ENCODE data around the gene CCDC92. TPM values are rescaled to one million over a fixed set of nuclear protein-coding genes. Genes with fewer than 3 reads are reported as not detected.
A peak's percentile ranks its signal among the peaks of the same experiment; 100 is the strongest.

Gene CCDC92
- total RNA-seq, 1 experiment from 2014 or later, result 8.3 TPM

- no peak for DNase-seq (ENCODE audit: low read depth)
Measured at GRCh38 chr12:124002021-124002644, 29.5 kb upstream of the CCDC92 start.

- DNase-seq (ENCODE audit: low read depth), result no peak
Measured at GRCh38 chr12:124001343-124001742, 28.7 kb upstream of the CCDC92 start.

GRCh38 chr12:124000111-124000510 lies 27.5 kb upstream of the CCDC92 start:
- DNase-seq (ENCODE audit: low read depth), result no peak

DNA sequence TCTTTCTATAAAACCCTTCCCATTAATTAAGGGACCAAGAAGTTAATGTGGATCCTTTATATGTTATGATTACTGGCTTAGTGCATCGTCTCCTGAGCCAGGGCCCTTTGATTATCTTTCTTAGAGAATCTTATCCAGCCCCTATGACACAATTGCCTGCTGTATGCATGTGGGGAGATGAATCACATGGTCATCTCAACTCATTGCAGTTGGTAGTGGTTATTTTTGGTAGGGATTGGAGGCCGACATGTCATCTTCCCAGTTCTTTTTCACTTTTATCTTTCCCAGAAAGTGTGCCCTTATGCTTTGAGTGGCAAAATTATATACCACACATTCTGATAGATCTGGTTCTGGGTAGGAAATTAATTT lies 26.3 kb upstream of the CCDC92 start:
- DNase-seq (ENCODE audit: low read depth), result no peak

- DNase-seq (ENCODE audit: low read depth), result no peak
Measured at GRCh38 chr12:123998344-123998990, 25.8 kb upstream of the CCDC92 start.

DNA sequence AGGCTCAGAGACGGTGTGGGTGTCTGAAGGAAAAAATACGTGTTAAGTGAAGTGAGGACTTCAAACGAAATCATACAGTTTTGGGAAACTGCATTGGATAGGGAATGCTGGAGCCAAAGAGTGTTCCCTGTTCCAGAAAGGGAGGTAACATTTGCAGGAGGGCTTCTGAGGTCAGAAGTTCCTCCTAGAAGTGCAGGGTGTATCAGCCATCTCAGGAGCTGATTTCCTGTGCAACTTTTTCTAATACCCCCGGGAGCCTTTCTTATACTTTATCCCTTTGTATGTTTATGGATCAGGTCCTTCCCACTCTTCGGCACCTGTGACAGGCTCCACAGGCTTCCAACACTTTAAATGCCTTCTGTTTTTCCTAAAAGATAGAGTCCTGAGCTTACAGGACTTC lies 25.3 kb upstream of the CCDC92 start:
- DNase-seq (ENCODE audit: low read depth), result no peak

GRCh38 chr12:123997033-123997822 lies 24.6 kb upstream of the CCDC92 start:
- no peak for DNase-seq (ENCODE audit: low read depth)

DNA sequence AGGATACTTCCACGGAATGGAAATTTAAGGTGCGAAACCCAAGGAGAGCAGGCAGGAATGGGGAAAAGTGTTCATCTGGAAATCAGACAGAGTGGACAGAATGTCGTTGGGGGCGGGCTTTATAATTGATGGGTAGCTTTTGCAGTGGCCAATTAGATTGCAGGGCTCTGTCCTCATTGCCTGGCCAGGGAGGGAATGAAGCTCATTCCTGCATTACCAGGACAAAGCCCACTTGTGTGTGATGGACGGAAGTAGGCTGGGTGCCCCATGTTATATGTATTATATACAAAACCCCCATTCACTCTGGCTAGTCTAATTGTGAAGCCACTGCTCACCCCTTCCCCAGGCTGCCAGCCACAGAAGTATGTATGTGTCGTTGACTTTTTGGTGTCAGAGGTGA lies 23.9 kb upstream of the CCDC92 start:
- peak; percentile 34 for DNase-seq (ENCODE audit: low read depth)

DNA sequence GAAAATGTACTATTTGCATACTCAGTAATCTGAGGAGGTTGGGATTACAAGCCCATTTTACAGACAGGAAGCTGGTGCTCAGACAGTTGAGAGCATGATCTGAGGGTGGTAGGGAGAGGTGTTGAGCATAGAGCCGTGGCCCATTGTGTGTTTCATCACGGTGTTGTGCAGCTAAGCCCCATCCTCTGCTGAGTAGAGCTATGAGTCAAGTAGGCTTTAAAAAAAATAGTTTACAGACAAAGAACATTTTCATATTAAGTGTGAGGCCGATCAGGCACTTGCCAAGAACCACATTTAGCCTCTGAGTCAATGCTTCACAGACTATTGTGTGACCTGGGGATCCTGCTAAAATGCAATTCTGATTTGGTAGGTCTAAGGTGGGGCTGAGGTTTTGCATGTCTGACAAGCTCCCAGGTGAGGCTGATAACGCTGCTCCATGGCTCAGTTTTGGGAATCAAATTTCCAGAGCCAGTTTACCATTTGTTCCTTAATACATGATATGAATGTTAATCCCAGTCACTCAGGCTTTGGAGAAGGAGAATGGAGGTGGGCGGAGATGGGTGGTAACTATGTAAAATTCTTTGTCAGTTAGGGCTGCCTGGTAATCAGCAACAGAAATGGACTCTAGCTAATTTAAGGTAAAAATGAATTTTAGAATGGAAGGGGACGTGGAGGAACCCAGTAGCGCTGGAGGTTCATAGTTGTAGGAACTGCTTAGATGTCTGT lies 22.6 kb upstream of the CCDC92 start:
- DNase-seq (ENCODE audit: low read depth), result peak; percentile 18

DNA sequence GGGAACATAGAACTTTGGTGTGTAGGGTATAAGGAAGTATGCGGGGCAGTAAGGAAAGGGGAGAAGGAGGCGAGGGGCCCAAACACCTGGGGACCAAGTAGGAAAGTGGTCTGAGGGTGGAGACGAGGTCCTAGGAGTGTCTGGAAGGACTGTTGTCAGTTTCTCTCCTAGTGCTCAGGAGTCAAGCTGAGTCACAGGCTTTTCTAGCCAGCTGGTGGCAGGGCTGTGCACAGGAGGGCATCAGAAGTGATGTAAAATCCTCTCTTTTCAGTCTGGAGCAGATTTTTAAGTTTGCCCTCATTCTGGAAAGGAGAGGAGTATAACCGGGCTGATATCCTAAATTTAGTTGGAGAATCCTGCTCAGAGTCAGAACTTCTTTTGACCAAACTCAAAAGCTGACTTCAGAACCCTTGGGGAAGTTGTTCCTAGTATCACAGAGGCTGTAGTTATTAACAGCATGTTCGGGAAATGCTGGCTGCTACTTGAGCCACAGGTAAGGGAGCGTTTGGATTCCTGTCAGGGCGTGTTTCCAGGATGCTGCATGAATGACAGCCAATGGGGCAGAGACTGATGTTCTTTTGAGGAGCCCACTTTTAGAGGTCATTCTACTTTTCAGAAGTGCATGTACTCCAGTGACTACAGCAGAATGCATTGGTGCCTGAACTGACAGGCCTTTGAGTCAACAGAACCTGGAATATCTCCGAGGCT lies 19.6 kb upstream of the CCDC92 start:
- DNase-seq (ENCODE audit: low read depth), result no peak

- no peak for DNase-seq (ENCODE audit: low read depth)
Measured at GRCh38 chr12:123991372-123991951, 18.8 kb upstream of the CCDC92 start.

DNA sequence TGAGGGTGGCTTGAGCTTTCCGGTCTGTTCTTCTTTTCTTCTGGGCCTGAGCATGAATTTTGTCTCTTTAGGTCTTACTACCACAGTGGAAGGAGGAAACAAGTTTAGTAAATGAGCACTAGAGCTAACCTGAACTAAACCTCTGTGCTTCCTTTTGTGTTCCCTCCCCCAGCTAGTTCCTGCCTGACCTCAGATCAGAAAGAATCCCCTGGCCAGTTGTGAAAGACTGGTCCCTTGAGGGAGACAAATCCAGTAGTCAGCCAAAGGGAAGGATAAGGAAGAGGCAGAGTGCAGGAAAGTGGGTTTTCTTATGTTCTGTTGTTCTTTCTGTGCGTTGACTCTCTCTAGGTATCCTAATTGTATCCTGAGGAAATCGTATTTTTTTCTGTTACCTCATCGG lies 17.9 kb upstream of the CCDC92 start:
- DNase-seq (ENCODE audit: low read depth), result no peak

DNA sequence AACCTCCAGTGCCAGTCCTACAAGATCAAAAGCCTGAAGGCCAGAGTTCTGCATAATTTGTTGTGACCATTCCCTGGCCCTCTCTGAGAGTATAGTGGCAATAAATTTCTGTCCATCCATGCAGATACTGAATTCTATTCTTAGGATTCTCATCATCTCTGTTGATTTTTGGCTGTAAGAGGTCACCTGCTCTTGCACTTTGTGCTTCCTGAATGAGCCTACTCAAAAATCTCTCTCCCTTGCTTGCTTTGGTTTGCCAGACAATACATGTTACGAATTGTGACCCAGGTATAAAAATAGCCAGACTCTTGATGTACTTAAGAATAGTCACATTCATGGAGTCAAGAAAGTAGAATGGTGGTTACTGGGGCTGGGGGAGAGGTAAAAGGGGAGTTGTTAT lies 17.1 kb upstream of the CCDC92 start:
- DNase-seq (ENCODE audit: low read depth), result no peak

DNA sequence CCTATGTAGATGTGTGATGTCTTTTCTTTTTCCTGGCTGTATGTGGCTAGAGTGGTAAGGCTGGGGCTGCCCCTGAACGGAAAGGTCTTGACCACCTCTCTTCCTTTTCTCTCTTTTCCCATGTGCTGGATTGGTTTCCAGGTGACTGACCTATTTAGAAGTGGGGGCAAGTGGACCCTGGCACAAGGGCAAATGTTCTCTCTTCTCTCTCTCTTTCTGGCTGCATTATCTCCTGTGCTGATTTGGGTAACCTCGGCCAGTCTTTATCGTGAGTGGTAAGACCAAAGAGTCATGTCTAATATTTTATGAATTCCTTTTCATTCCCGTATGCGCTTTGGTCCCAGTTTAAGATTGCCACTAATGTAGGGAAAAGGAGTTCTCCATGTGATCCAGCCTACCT lies 16.5 kb upstream of the CCDC92 start:
- no peak for DNase-seq (ENCODE audit: low read depth)

GRCh38 chr12:123987022-123987421 lies 14.4 kb upstream of the CCDC92 start:
- DNase-seq (ENCODE audit: low read depth), result no peak

DNA sequence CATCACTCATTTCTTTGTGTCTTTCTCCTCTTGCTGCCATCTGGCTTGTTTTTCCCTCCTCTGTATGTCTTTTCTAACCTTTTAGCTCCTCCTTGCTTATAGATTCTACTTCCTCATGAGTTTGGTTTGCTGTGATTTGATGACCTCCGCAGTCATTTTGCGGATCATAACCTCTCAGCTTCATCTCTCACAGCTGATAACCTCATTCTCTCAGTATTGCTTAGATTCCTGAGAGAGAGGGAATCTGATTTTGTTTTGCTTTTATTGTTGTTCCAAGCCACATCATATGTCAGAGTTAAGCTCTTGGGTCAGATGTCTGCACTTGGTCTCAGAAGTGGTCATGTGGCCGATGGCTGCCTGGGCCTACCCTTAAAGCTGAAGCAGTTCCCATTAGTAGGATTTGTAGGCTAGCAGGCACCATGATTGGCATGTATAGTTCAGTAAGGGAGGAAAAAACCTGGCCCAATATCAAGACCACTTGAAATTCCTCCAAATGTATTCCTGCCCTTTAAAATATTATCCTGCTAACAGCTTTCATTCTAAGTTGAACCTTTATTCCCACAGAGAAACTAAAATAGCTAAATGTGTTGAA lies 13.8 kb upstream of the CCDC92 start:
- DNase-seq (ENCODE audit: low read depth), result no peak

DNA sequence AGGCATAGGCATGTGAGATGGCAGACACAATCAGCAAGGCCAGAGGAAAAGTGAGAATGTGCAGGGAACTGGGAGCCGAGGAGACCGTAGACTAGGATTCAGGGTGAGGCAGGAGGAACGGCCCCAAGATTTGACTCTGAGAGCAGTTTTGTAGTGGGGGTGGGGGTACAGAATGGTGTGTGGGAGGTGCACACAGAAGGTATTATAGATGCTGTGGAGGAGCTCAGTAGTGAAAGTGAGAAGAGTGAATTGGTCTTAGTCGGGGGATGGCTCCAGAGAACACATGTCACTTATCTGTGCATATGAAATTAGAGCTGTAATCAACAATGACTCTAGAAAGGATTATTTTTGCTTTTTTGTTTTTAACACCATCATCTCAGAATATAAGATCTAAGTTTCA lies 12.3 kb upstream of the CCDC92 start:
- no peak for DNase-seq (ENCODE audit: low read depth)

DNA sequence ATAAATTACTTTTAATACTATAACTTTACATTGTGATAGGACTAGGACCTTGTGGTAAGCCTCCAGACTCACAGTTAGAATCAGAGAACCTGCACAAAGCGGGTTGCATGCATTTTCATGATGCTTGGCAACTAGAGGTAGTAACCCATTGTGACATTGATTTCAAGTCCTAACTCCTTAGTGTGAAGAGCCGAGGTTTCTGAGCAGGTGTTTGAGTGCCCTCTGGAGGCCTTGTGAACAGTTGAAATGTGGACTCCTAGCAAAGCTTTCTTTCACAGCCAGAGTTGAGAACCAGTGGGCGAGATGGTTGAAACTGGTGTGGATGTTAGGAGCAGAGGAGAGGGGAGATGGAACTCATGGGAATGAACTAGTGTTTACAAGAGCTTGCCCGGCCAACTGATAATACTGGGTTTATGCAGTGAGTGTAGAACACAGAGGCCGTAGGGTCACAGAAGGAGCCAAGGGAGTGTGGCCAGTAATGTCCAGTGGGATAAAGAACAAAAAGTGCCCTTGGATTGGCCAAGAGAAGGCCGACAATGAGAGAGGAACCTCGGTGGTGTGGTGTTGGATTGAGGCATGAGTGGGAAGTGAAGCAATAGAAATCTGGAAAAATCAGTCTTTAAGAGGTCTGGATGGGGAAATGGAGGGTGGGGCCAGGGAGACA lies 11.3 kb upstream of the CCDC92 start:
- peak; percentile 55 for DNase-seq (ENCODE audit: low read depth)

DNA sequence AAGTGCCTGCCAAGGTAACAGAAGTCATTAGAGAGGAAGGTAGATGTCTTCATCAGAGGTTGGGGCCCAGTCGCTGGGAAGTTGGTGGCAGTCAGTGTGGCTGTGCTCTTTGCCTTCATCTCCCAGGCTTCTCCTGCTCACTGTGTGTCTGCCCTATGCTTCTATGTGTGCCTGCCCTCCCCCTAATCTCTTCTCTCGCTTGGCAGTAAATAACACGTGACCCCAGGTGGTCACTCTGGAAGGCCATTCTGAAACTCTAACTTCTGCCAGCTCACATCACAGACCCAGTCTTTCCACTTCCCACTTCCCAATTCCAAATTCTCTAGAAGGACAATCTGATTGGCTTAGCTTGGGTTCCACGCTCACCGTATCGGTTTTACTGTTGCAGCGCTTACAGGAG lies 9.6 kb upstream of the CCDC92 start:
- DNase-seq (ENCODE audit: low read depth), result no peak

DNA sequence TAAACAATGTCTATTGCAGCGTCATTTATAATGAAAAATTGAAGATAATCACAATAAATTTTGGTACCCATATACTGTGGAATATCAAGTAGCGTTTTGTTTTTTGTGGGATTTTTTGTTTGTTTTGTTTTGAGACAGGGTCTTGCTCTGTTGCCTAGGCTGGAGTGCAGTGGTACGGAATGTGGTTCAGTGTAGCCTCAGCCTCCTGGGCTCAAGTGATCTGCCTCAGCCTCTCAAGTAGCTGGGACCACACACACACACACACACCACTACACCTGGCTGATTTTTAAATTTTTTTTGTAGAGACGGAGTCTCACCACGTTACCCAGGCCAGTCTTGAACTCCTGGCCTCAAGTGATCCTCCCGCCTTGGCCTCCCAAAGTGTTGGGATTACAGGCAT lies 6.9 kb upstream of the CCDC92 start:
- no peak for DNase-seq (ENCODE audit: low read depth)
